ENCODE data around the gene GRIP1. TPM values are rescaled to one million over a fixed set of nuclear protein-coding genes. Genes with fewer than 3 reads are reported as not detected.

The GRIP1 gene
- total RNA-seq, 1 donor from 2014 or later: 4.2 TPM

GRCh38 chr12:66653796-66654195 lies 25.1 kb downstream of the GRIP1 start:
- TF ChIP-seq CTCF (IDR thresholded peaks at IDR 0.05) (no peak), POLR2A (IDR thresholded peaks at IDR 0.05) (no peak), POLR2AphosphoS5 (IDR thresholded peaks at IDR 0.05; ENCODE audit: insufficient read depth in 1 of 2, low read depth in 1 of 2) (no peak)
- H3K27me3 ChIP-seq: no peaks in the 10 kb centered on the region
- no peak for DNase-seq (ENCODE audit: extremely low spot score in 2 of 2)
- no peak overlapping the region for H3K4me3 ChIP-seq
- intact Hi-C loops (cut with DNase I): no loop called here
- no peaks in the 10 kb centered on the region for H3K9me3 ChIP-seq
- no peaks in the 10 kb centered on the region for H3K36me3 ChIP-seq
- no peaks in the 10 kb centered on the region for H3K4me1 ChIP-seq
- no peak overlapping the region for H3K27ac ChIP-seq

- intact Hi-C loops (cut with DNase I): no loop called here
- H3K27ac ChIP-seq: no peak overlapping the region
- H3K9me3 ChIP-seq: no peaks in the 10 kb centered on the region
- H3K4me1 ChIP-seq: no peaks in the 10 kb centered on the region
- no peaks in the 10 kb centered on the region for H3K27me3 ChIP-seq
- no peak for DNase-seq (ENCODE audit: extremely low spot score in 2 of 2)
- no peak overlapping the region for H3K4me3 ChIP-seq
- TF ChIP-seq POLR2A (IDR thresholded peaks at IDR 0.05): no peak
- no peak for TF ChIP-seq CTCF (IDR thresholded peaks at IDR 0.05)
- no peak for TF ChIP-seq POLR2AphosphoS5 (IDR thresholded peaks at IDR 0.05; ENCODE audit: insufficient read depth in 1 of 2, low read depth in 1 of 2)
- no peaks in the 10 kb centered on the region for H3K36me3 ChIP-seq
Observed at GRCh38 chr12:66648033-66648735, 30.7 kb downstream of the GRIP1 start.

- Histone ChIP-seq H3K27me3 (no peaks in the 10 kb centered on the region), H3K4me1 (no peaks in the 10 kb centered on the region), H3K4me3 (no peak overlapping the region), H3K36me3 (no peaks in the 10 kb centered on the region), H3K27ac (no peak overlapping the region), H3K9me3 (no peaks in the 10 kb centered on the region)
- DNase-seq (ENCODE audit: extremely low spot score in 2 of 2): no peak
- intact Hi-C loops (cut with DNase I): no loop called here
- TF ChIP-seq POLR2AphosphoS5 (IDR thresholded peaks at IDR 0.05; ENCODE audit: insufficient read depth in 1 of 2, low read depth in 1 of 2) (no peak), CTCF (IDR thresholded peaks at IDR 0.05) (no peak), POLR2A (IDR thresholded peaks at IDR 0.05) (no peak)
Observed at GRCh38 chr12:66647034-66647691, 31.7 kb downstream of the GRIP1 start.

- intact Hi-C loops (cut with DNase I): no loop called here
- H3K4me1 ChIP-seq: no peaks in the 10 kb centered on the region
- H3K27me3 ChIP-seq: no peaks in the 10 kb centered on the region
- H3K27ac ChIP-seq: no peak overlapping the region
- no peak for DNase-seq (ENCODE audit: extremely low spot score in 2 of 2)
- no peak for TF ChIP-seq CTCF (IDR thresholded peaks at IDR 0.05)
- no peaks in the 10 kb centered on the region for H3K36me3 ChIP-seq
- no peak overlapping the region for H3K4me3 ChIP-seq
- no peaks in the 10 kb centered on the region for H3K9me3 ChIP-seq
Observed at GRCh38 chr12:66644151-66644550, 34.7 kb downstream of the GRIP1 start.

All from vagina (tissue), 2 donors.